Mesothelial cell of epicardium (in vitro differentiated cells): Measurements from ENCODE around the gene HNRNPH2. TPM values are rescaled to one million over a fixed set of nuclear protein-coding genes. Genes with fewer than 3 reads are reported as not detected.

Experiments used
- DNase-seq, 2 experiments: peaks; one replicate each; pipeline ENCODE4 v3.0.0; 2021; ENCODE audit warnings: low spot score in 2 of 2; ENCODE audit not compliant: unreplicated experiment in 2 of 2
- H3K27ac Mint-ChIP-seq: 2 replicates; pipeline ENCODE4 v1.8.0; 2021; ENCODE audit warnings: mixed read lengths
- H3K27me3 Mint-ChIP-seq: 2 replicates; pipeline ENCODE4 v1.8.0; 2021; ENCODE audit warnings: low read depth, mixed read lengths
- H3K36me3 Mint-ChIP-seq: 2 replicates; pipeline ENCODE4 v1.8.0; 2021; ENCODE audit warnings: mixed read lengths
- H3K4me1 Mint-ChIP-seq: 2 replicates; pipeline ENCODE4 v1.8.0; 2021; ENCODE audit warnings: mixed read lengths
- H3K4me3 Mint-ChIP-seq: 2 replicates; pipeline ENCODE4 v1.8.0; 2021; ENCODE audit warnings: mild to moderate bottlenecking, moderate library complexity, mixed read lengths
- H3K9me3 Mint-ChIP-seq: 2 replicates; pipeline ENCODE4 v1.8.0; 2021; ENCODE audit warnings: mixed read lengths
- total RNA-seq: library from RNA; stranded (reverse); gene quantifications from 3 replicates; pipeline ENCODE4 v1.2.1, GENCODE V29; 2021
- TF ChIP-seq, protein P1 (sequence below): fragments of 200-600 bp; sonication (generic); IDR thresholded peaks from one replicate; pipeline ENCODE4 v1.5.0; 2021; ENCODE audit warnings: antibody characterized with exemption; ENCODE audit not compliant: unreplicated experiment

Gene HNRNPH2
- total RNA-seq, 1 donor from 2014 or later = 63.0 TPM

DNA sequence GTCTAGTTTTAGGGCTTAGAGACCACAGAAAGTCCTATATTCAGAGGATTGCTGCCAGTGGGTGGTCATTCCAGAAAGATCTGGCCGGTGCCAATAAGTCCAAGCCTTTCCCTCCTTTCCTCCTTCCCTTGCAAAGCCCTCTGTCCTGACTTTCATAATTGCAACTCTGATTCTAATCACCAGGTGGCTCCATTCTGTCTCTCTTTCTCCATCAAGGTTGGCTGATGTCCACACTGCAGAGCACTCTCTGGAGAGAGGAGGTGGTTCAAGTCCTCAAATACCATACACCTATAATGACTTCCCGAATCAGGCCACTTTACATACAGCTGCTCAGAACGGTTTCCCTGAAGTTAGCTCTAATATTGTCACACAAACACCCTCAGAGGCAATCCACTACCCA lies 54.9 kb downstream of the HNRNPH2 start:
- H3K9me3 Mint-ChIP-seq = peaks cover 31% of the 10 kb centered on the region
- H3K27ac Mint-ChIP-seq = no peak overlapping the region
- TF ChIP-seq, protein P1, sequence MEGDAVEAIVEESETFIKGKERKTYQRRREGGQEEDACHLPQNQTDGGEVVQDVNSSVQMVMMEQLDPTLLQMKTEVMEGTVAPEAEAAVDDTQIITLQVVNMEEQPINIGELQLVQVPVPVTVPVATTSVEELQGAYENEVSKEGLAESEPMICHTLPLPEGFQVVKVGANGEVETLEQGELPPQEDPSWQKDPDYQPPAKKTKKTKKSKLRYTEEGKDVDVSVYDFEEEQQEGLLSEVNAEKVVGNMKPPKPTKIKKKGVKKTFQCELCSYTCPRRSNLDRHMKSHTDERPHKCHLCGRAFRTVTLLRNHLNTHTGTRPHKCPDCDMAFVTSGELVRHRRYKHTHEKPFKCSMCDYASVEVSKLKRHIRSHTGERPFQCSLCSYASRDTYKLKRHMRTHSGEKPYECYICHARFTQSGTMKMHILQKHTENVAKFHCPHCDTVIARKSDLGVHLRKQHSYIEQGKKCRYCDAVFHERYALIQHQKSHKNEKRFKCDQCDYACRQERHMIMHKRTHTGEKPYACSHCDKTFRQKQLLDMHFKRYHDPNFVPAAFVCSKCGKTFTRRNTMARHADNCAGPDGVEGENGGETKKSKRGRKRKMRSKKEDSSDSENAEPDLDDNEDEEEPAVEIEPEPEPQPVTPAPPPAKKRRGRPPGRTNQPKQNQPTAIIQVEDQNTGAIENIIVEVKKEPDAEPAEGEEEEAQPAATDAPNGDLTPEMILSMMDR = no peak
- H3K4me1 Mint-ChIP-seq = no peaks in the 10 kb centered on the region
- H3K4me3 Mint-ChIP-seq = no peak overlapping the region
- H3K27me3 Mint-ChIP-seq = no peaks in the 10 kb centered on the region
- peaks cover 26% of the 10 kb centered on the region for H3K36me3 Mint-ChIP-seq
- DNase-seq = no peak

Other genes with a start within 250 kb of the HNRNPH2 start
- gene DRP2, start 188.4 kb upstream of the HNRNPH2 start, total RNA-seq = 3.9 to 4.4 TPM (median 4.2 TPM) in 3 replicates
- 0.36 to 0.53 TPM (median 0.45 TPM) in 3 replicates for gene TAF7L, start 116.9 kb upstream of the HNRNPH2 start, total RNA-seq
- gene TIMM8A, start 59.5 kb upstream of the HNRNPH2 start, total RNA-seq = 12.2 to 16.7 TPM (median 14.3 TPM) in 3 replicates
- 0.07 to 0.42 TPM (median 0.20 TPM) in 3 replicates for gene BTK, start 22.0 kb upstream of the HNRNPH2 start, total RNA-seq
- 298 to 311 TPM (median 303 TPM) in 3 replicates for gene RPL36A, start 17.2 kb upstream of the HNRNPH2 start, total RNA-seq
- gene GLA, start 297 bp upstream of the HNRNPH2 start, total RNA-seq = 23.8 to 25.0 TPM (median 24.2 TPM) in 3 replicates
- gene ARMCX4, start 77.2 kb downstream of the HNRNPH2 start, total RNA-seq = 29.0 to 30.8 TPM (median 29.4 TPM) in 3 replicates
- 24.8 to 25.1 TPM (median 25.0 TPM) in 3 replicates for gene ARMCX1, start 142.3 kb downstream of the HNRNPH2 start, total RNA-seq
- gene ARMCX6, start 209.8 kb downstream of the HNRNPH2 start, total RNA-seq = 83.1 to 90.4 TPM (median 85.3 TPM) in 3 replicates
- 58.7 to 61.6 TPM (median 59.9 TPM) in 3 replicates for gene ARMCX3, start 214.9 kb downstream of the HNRNPH2 start, total RNA-seq